PC-9 (cell line): ENCODE results near the gene KCNH8. TPM values are rescaled to one million over a fixed set of nuclear protein-coding genes. Genes with fewer than 3 reads are reported as not detected.

Experiments used
- BruUV-seq: library from RNA; stranded (reverse); fragments of 400-500 nt; replicated peaks from 2 replicates; lab custom pipeline; 2021; lab: Mats Ljungman, UMichigan
- CTCF ChIA-PET: fragments of 300-600 bp; sonication (Branson Sonifier 250); formaldehyde crosslinking; loops from one replicate; lab custom pipeline; 2022; ENCODE audit warnings: antibody characterized with exemption; lab: Charles Lee
- POLR2A ChIA-PET: fragments of 300-600 bp; sonication (Branson Sonifier 250); formaldehyde crosslinking; loops from one replicate; lab custom pipeline; 2022; ENCODE audit warnings: antibody characterized with exemption; ENCODE audit not compliant: unreplicated experiment; lab: Charles Lee
- DNase-seq, 2 experiments: peaks; one replicate each; pipeline versions ENCODE4 v3.0.0 to v3.0.0-alpha.2; 2015 to 2022; ENCODE audit warnings: mixed read lengths in 1 of 2
- H2AFZ ChIP-seq: fragments of 200-600 bp; sonication (generic); 2 replicates; pipeline ENCODE4 v1.8.1; 2017; ENCODE audit warnings: antibody characterized with exemption
- H3F3A ChIP-seq: fragments of 200-600 bp; sonication (generic); 2 replicates; pipeline ENCODE4 v1.8.1; 2017; ENCODE audit warnings: antibody characterized with exemption, mild to moderate bottlenecking, low read depth; ENCODE audit not compliant: insufficient read depth
- H3K27ac ChIP-seq: fragments of 200-600 bp; sonication (generic); 2 replicates; pipeline ENCODE4 v1.6.1; 2016; ENCODE audit warnings: mixed run types
- H3K27me3 ChIP-seq: fragments of 200-600 bp; sonication (generic); 2 replicates; pipeline ENCODE4 v1.6.1; 2016; ENCODE audit warnings: low read depth, mixed run types; ENCODE audit not compliant: insufficient read depth
- H3K36me3 ChIP-seq: fragments of 200-600 bp; sonication (generic); 2 replicates; pipeline ENCODE4 v1.6.1; 2016; ENCODE audit warnings: low read depth, mixed run types
- H3K4me1 ChIP-seq: fragments of 200-600 bp; sonication (generic); replicated peaks from 2 replicates; pipeline ENCODE4 v1.6.1; 2016; ENCODE audit warnings: mixed run types; ENCODE audit not compliant: insufficient read depth
- H3K4me2 ChIP-seq: fragments of 200-600 bp; sonication (generic); 2 replicates; pipeline ENCODE4 v1.6.1; 2017; ENCODE audit warnings: mixed run types
- H3K4me3 ChIP-seq: fragments of 200-600 bp; sonication (generic); 2 replicates; pipeline ENCODE4 v1.6.1; 2016; ENCODE audit warnings: mixed run types
- H3K79me2 ChIP-seq: fragments of 200-600 bp; sonication (generic); 2 replicates; pipeline ENCODE4 v1.6.1; 2017; ENCODE audit warnings: low read depth, mixed run types
- H3K9me2 ChIP-seq: fragments of 200-600 bp; sonication (generic); 2 replicates; pipeline ENCODE4 v1.8.1; 2017; ENCODE audit warnings: mild to moderate bottlenecking; ENCODE audit not compliant: insufficient read depth
- H3K9me3 ChIP-seq: fragments of 200-600 bp; sonication (generic); 2 replicates; pipeline ENCODE4 v1.8.1; 2016; ENCODE audit warnings: low read depth; ENCODE audit not compliant: insufficient read depth
- H4K20me1 ChIP-seq: fragments of 200-600 bp; sonication (generic); 2 replicates; pipeline ENCODE4 v1.8.1; 2017; ENCODE audit not compliant: insufficient read depth
- EZH2 ChIP-seq: fragments of 200-600 bp; sonication (generic); IDR thresholded peaks from 2 replicates; pipeline ENCODE4 v1.8.0; 2017; ENCODE audit warnings: antibody characterized with exemption, low read depth
- intact Hi-C: fragments of 100-400 bp; cut with micrococcal nuclease; formaldehyde crosslinking; loops from one replicate; pipeline ENCODE4 v1.10.0; 2022; ENCODE audit not compliant: unreplicated experiment
- total RNA-seq: library from RNA; stranded (reverse); gene quantifications from 2 replicates; pipeline ENCODE4 v1.2.3, GENCODE V29; 2021
- TF ChIP-seq, protein P1 (sequence below): fragments of 200-600 bp; sonication (generic); conservative IDR thresholded peaks from 2 replicates; pipeline ENCODE4 v1.6.1; 2017; ENCODE audit warnings: mixed run types, antibody characterized with exemption, mild to moderate bottlenecking, moderate library complexity

The KCNH8 gene
- total RNA-seq, 1 experiment from 2014 or later: 0.63 TPM

DNA sequence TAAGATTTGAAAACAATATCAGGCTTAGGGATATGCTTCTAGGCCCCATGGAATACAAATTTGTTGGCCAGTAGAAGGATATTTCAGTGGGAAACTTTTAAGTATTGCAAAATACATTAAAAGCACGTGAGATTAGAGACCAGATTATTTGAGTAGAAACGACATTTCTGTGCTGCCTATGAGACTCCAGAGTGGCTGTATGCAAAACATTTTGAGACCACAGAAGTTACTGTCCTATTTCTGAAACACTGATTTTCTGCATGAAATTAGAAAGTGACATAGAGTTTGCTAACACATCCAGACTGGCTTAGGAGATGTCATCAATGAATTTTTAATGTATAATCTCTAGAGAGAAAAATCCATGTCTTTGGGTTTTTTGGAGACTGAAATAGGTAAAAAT lies 99.8 kb downstream of the KCNH8 start:
- Histone ChIP-seq H3K79me2 (no peaks in the 10 kb centered on the region), H2AFZ (no peak overlapping the region), H3F3A (no peaks in the 10 kb centered on the region), H3K9me3 (no peaks in the 10 kb centered on the region), H3K36me3 (no peaks in the 10 kb centered on the region), H3K9me2 (no peaks in the 10 kb centered on the region), H3K27ac (no peak overlapping the region), H3K4me1 (no peaks in the 10 kb centered on the region), H3K27me3 (no peaks in the 10 kb centered on the region), H3K4me2 (no peak overlapping the region), H3K4me3 (no peak overlapping the region), H4K20me1 (no peaks in the 10 kb centered on the region)
- CTCF ChIA-PET: no interaction called here
- TF ChIP-seq, protein P1, sequence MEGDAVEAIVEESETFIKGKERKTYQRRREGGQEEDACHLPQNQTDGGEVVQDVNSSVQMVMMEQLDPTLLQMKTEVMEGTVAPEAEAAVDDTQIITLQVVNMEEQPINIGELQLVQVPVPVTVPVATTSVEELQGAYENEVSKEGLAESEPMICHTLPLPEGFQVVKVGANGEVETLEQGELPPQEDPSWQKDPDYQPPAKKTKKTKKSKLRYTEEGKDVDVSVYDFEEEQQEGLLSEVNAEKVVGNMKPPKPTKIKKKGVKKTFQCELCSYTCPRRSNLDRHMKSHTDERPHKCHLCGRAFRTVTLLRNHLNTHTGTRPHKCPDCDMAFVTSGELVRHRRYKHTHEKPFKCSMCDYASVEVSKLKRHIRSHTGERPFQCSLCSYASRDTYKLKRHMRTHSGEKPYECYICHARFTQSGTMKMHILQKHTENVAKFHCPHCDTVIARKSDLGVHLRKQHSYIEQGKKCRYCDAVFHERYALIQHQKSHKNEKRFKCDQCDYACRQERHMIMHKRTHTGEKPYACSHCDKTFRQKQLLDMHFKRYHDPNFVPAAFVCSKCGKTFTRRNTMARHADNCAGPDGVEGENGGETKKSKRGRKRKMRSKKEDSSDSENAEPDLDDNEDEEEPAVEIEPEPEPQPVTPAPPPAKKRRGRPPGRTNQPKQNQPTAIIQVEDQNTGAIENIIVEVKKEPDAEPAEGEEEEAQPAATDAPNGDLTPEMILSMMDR: no peak
- TF ChIP-seq EZH2: no peak
- POLR2A ChIA-PET: no interaction called here
- BruUV-seq: no TSS peak
- intact Hi-C loops: no loop called here
- no peak for DNase-seq

DNA sequence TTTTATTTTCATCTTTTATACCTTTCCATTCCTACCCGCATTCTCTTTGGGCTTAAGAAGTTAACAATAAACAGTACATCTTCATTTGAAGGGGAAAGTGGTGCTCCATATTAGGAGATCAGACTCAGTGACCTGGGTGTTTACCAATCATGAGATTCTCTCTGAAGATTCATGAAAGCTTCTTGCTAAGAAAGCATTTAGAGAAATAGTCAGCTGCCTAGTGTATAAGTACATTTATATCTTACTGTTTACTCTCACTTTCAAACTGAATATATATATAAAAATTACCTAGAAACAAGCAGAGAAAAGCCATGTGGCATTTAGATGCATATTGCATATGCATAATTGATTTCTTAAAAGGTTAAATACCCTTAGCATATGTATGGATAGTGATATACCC lies 100.5 kb downstream of the KCNH8 start:
- no TSS peak for BruUV-seq
- intact Hi-C loops: no loop called here
- no peaks in the 10 kb centered on the region for H4K20me1 ChIP-seq

DNA sequence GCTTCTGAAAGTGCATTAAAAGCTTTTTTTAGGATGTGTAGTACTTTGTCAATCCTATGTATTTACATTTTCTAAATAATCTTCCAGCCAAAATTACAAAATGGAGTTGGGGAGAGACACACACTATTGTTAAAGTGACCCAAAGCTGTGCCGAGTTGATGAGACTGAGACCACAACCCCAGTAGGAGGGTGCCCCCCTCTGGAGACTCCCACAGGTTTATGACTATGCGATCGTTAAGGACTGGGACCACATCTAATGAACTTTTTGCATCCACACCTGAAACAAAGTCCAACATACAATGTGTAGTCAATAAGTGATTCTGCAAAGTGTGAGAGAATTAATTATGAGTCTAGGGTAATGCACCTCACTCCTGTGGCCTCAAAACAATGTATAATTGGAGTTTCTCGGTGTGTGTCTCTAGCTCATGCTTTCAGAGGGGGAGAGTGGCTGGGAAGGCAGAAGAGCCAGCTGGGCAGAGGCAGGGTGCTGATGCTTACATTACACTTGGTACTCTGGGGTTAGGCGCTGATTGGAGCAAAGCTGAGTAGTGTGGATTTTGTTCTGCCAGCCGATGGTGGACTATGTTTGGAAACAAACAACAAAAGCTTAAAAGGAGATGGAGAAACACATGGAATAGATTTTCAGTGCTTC lies 102.8 kb downstream of the KCNH8 start:
- H3K4me3 ChIP-seq: no peak overlapping the region
- no peak for TF ChIP-seq EZH2
- TF ChIP-seq, protein P1: no peak
- H3K9me2 ChIP-seq: no peaks in the 10 kb centered on the region
- BruUV-seq: no TSS peak
- no peaks in the 10 kb centered on the region for H3K27me3 ChIP-seq
- no peaks in the 10 kb centered on the region for H3F3A ChIP-seq
- ChIA-PET POLR2A (no interaction called here), CTCF (interaction anchor here (0.6 kb wide), 1 partner anchor 103 kb away, joined by 3 read pairs; no protein-coding TSS in a partner anchor)
- intact Hi-C loops: loop anchor here (10.0 kb wide), 1 partner anchor 186 kb away; no protein-coding TSS in a partner anchor
- no peaks in the 10 kb centered on the region for H3K36me3 ChIP-seq
- no peak for DNase-seq
- no peak overlapping the region for H3K27ac ChIP-seq
- H2AFZ ChIP-seq: no peak overlapping the region
- no peaks in the 10 kb centered on the region for H3K79me2 ChIP-seq
- no peaks in the 10 kb centered on the region for H3K4me1 ChIP-seq
- H3K9me3 ChIP-seq: no peaks in the 10 kb centered on the region
- H3K4me2 ChIP-seq: no peak overlapping the region
- H4K20me1 ChIP-seq: no peaks in the 10 kb centered on the region

More for the DNA sequence above, 100.5 kb downstream of the KCNH8 start:
- Histone ChIP-seq H3K27ac (no peak overlapping the region), H3K79me2 (no peaks in the 10 kb centered on the region), H3K4me2 (no peak overlapping the region), H3K36me3 (no peaks in the 10 kb centered on the region), H3K9me2 (no peaks in the 10 kb centered on the region), H3K4me1 (no peaks in the 10 kb centered on the region), H3K9me3 (no peaks in the 10 kb centered on the region), H3K27me3 (no peaks in the 10 kb centered on the region), H2AFZ (no peak overlapping the region), H3F3A (no peaks in the 10 kb centered on the region), H3K4me3 (no peak overlapping the region)
- ChIA-PET POLR2A (no interaction called here), CTCF (no interaction called here)
- no peak for DNase-seq
- TF ChIP-seq, protein P1: no peak
